K562 (cell line): ENCODE results near the gene IL10. TPM values are rescaled to one million over a fixed set of nuclear protein-coding genes. Genes with fewer than 3 reads are reported as not detected.

Experiments used
- ATAC-seq: fragments of 200-7000 bp; cut with Tn5 transposase; 3 replicates; pipeline ENCODE4 v1.9.1; 2020; ENCODE audit warnings: moderate library complexity
- BruUV-seq: library from RNA; stranded (reverse); fragments of 400-500 nt; replicated peaks from 2 replicates; lab custom pipeline; 2021; lab: Mats Ljungman, UMichigan
- CTCF ChIA-PET: fragments of 300-600 bp; formaldehyde crosslinking; extraction: SDS; loops from one replicate; lab custom pipeline; 2021; ENCODE audit warnings: low intra/inter-chr PET ratio; lab: Yijun Ruan, JAX
- POLR2A ChIA-PET: fragments of 300-600, 350-650 bp; sonication (Branson Sonifier 250); formaldehyde crosslinking; extraction: SDS; loops from one replicate; lab custom pipeline; 2021; ENCODE audit warnings: antibody characterized with exemption, inconsistent platforms; lab: Yijun Ruan, JAX
- DNase-seq, 4 experiments: peaks; one replicate each; pipeline versions ENCODE4 v3.0.0 to v3.0.0-alpha.2; 2011 to 2018; ENCODE audit warnings: low spot score in 3 of 4, mixed read lengths in 3 of 4; ENCODE audit errors: extremely low read depth in 1 of 4
- FAIRE-seq: peaks from 2 replicates; lab custom pipeline; 2011; peaks lifted over from hg19 to GRCh38; lab: Jason Lieb, UNC
- H2AFZ ChIP-seq: 2 replicates; pipeline ENCODE4 v1.6.0; 2011; ENCODE audit warnings: low read depth, low read length, control low read depth, inconsistent platforms
- H3K27ac ChIP-seq: fragments of 200-600 bp; 3 replicates; pipeline ENCODE4 v1.8.0; 2011; ENCODE audit warnings: low read depth, mild to moderate bottlenecking, control low read depth, inconsistent platforms, low read length, moderate library complexity, mixed read lengths; ENCODE audit errors: extremely low read depth
- H3K27me3 ChIP-seq, 2 experiments: fragments of 300-600 bp in 1 of 2; 2 replicates in 1 of 2; 3 replicates in 1 of 2; pipeline versions ENCODE4 v1.6.0 to v1.8.0; 2011; ENCODE audit warnings: inconsistent platforms in 2 of 2, low read length in 2 of 2, mild to moderate bottlenecking in 1 of 2, mixed read lengths in 1 of 2, moderate library complexity in 1 of 2; ENCODE audit not compliant: control insufficient read depth in 2 of 2, insufficient read depth in 2 of 2
- H3K36me3 ChIP-seq: fragments of 300-600 bp; 3 replicates; pipeline ENCODE4 v1.8.0; 2011; ENCODE audit warnings: mild to moderate bottlenecking, low read length, inconsistent platforms; ENCODE audit not compliant: control insufficient read depth, insufficient read depth
- H3K4me1 ChIP-seq, 2 experiments: fragments of 200-600 bp in 1 of 2; replicated peaks in 1 of 2; 2 replicates in 1 of 2; 3 replicates in 1 of 2; pipeline versions ENCODE4 v1.5.1 to v1.8.0; 2011; ENCODE audit warnings: inconsistent platforms in 2 of 2, low read length in 2 of 2, mild to moderate bottlenecking in 1 of 2, mixed read lengths in 1 of 2, moderate library complexity in 1 of 2; ENCODE audit not compliant: control insufficient read depth in 2 of 2, insufficient read depth in 2 of 2
- H3K4me2 ChIP-seq: 2 replicates; pipeline ENCODE4 v1.6.1; 2011; ENCODE audit warnings: low read length, control low read depth, inconsistent platforms, mixed read lengths; ENCODE audit not compliant: insufficient read depth
- H3K4me3 ChIP-seq: fragments of 200-600 bp; sonication (generic), shearing (Covaris generic); 2 replicates; pipeline ENCODE4 v1.5.1; 2016; ENCODE audit warnings: control low read depth, inconsistent platforms
- H3K79me2 ChIP-seq: fragments of 200-600 bp; 3 replicates; pipeline ENCODE4 v1.8.0; 2011; ENCODE audit warnings: low read length, inconsistent platforms; ENCODE audit not compliant: control insufficient read depth, insufficient read depth
- H3K9ac ChIP-seq, 2 experiments: 2 replicates each; pipeline versions ENCODE4 v1.6.0 to v1.6.1; 2011; ENCODE audit warnings: low read depth in 2 of 2, low read length in 2 of 2, control low read depth in 1 of 2, inconsistent platforms in 1 of 2, mild to moderate bottlenecking in 1 of 2, mixed read lengths in 1 of 2; ENCODE audit not compliant: insufficient read depth in 1 of 2
- H3K9me1 ChIP-seq: one replicate; pipeline ENCODE4 v1.6.0; 2011; ENCODE audit warnings: inconsistent platforms, mild to moderate bottlenecking, low read length, moderate library complexity; ENCODE audit not compliant: control insufficient read depth, insufficient read depth
- H3K9me3 ChIP-seq: replicated peaks from 2 replicates; pipeline ENCODE4 v1.5.1; 2011; ENCODE audit warnings: low read depth, low read length, inconsistent platforms; ENCODE audit not compliant: control insufficient read depth, insufficient read depth
- H4K20me1 ChIP-seq: replicated peaks from 2 replicates; pipeline ENCODE4 v1.6.1; 2011; ENCODE audit warnings: low read length, inconsistent platforms, mixed read lengths; ENCODE audit not compliant: control insufficient read depth, insufficient read depth
- ARID2 ChIP-seq: fragments of 450-650 bp; IDR thresholded peaks from 2 replicates; pipeline ENCODE4 v1.6.1; 2017; ENCODE audit warnings: antibody characterized with exemption, mild to moderate bottlenecking
- EHMT2 ChIP-seq: fragments of 450-650 bp; IDR thresholded peaks from 2 replicates; pipeline ENCODE4 v1.6.1; 2018; ENCODE audit warnings: antibody characterized with exemption
- ELF1 ChIP-seq: fragments of 200-800 bp; sonication (Bioruptor generic); IDR thresholded peaks from 2 replicates; pipeline ENCODE4 v1.6.1; 2016; ENCODE audit warnings: missing genetic modification characterization, missing compliant biosample characterization
- ETV6 ChIP-seq, 3 experiments: fragments of 150-350 bp in 1 of 3; sonication (generic) in 1 of 3; formaldehyde crosslinking in 1 of 3; IDR thresholded peaks; 2 replicates each; pipeline versions ENCODE4 v1.6.1 to v1.8.0; 2014 to 2022; ENCODE audit warnings: borderline replicate concordance in 2 of 3, low read depth in 2 of 3, antibody characterized with exemption in 1 of 3, low read length in 1 of 3, mild to moderate bottlenecking in 1 of 3, missing genetic modification reagents in 1 of 3
- FOXJ2 ChIP-seq: fragments of 200-800 bp; sonication (Bioruptor generic); IDR thresholded peaks from 2 replicates; pipeline ENCODE4 v1.6.1; 2016; ENCODE audit warnings: missing genetic modification characterization, missing compliant biosample characterization
- HLTF ChIP-seq: fragments of 450-650 bp; IDR thresholded peaks from 2 replicates; pipeline ENCODE4 v1.6.1; 2016
- MEF2D ChIP-seq: conservative IDR thresholded peaks from 2 replicates; pipeline ENCODE4 v1.6.1; 2016; ENCODE audit warnings: low read depth, missing genetic modification characterization, missing compliant biosample characterization
- MYBL2 ChIP-seq, 2 experiments: fragments of 450-650 bp in 1 of 2; sonication (generic) in 1 of 2; formaldehyde crosslinking in 1 of 2; IDR thresholded peaks; 2 replicates each; pipeline versions ENCODE4 v1.6.1 to v1.8.1; 2017 to 2022; ENCODE audit warnings: borderline replicate concordance in 1 of 2, inconsistent platforms in 1 of 2, low read depth in 1 of 2, mild to moderate bottlenecking in 1 of 2, missing genetic modification reagents in 1 of 2, moderate library complexity in 1 of 2
- NFATC3 ChIP-seq: fragments of 450-650 bp; IDR thresholded peaks from 2 replicates; pipeline ENCODE4 v1.6.1; 2017; ENCODE audit warnings: mild to moderate bottlenecking
- NONO ChIP-seq, 2 experiments: fragments of 200-400 bp in 1 of 2; fragments of 450-650 bp in 1 of 2; formaldehyde crosslinking in 1 of 2; IDR thresholded peaks; 2 replicates each; pipeline ENCODE4 v1.6.1; 2017; ENCODE audit warnings: low read depth in 2 of 2, mild to moderate bottlenecking in 2 of 2, moderate library complexity in 2 of 2, low read length in 1 of 2
- NR1H2 ChIP-seq: sonication (generic); formaldehyde crosslinking; IDR thresholded peaks from 2 replicates; pipeline ENCODE4 v1.4.0; 2020; ENCODE audit warnings: mild to moderate bottlenecking, missing genetic modification reagents
- RAD21 ChIP-seq, 2 experiments: fragments of 250-450 bp in 1 of 2; fragments of 450-650 bp in 1 of 2; sonication (Bioruptor Pico) in 1 of 2; formaldehyde crosslinking in 1 of 2; IDR thresholded peaks in 1 of 2; conservative IDR thresholded peaks in 1 of 2; 2 replicates each; pipeline versions ENCODE4 v1.4.0 to v1.8.0; 2020 to 2022; ENCODE audit warnings: mild to moderate bottlenecking in 2 of 2, moderate library complexity in 1 of 2
- SMC3 ChIP-seq: conservative IDR thresholded peaks from 2 replicates; pipeline ENCODE4 v1.6.1; 2011; ENCODE audit warnings: low read depth, low read length, improper control_type of control experiment; ENCODE audit not compliant: insufficient read depth
- SNIP1 ChIP-seq: fragments of 450-650 bp; IDR thresholded peaks from 2 replicates; pipeline ENCODE4 v1.7.1; 2017; ENCODE audit warnings: low read depth, mild to moderate bottlenecking
- ZFPM2 ChIP-seq: fragments of 250-450 bp; sonication (Bioruptor Pico); IDR thresholded peaks from 2 replicates; pipeline ENCODE4 v1.5.1; 2022; ENCODE audit warnings: mild to moderate bottlenecking
- ZNF76 ChIP-seq: fragments of 250-450 bp; sonication (Bioruptor Pico); IDR thresholded peaks from 2 replicates; pipeline ENCODE4 v1.4.0; 2020; ENCODE audit warnings: mild to moderate bottlenecking, moderate library complexity, borderline replicate concordance
- ZNF766 ChIP-seq: fragments of 200-800 bp; sonication (Bioruptor generic); conservative IDR thresholded peaks from 2 replicates; pipeline ENCODE4 v1.6.1; 2016; ENCODE audit warnings: missing genetic modification characterization, missing compliant biosample characterization
- WGBS: fragments of 100-300 bp; shearing (Covaris generic); methylation state at CpG from one replicate; pipeline ENCODE4 v1.1.6; 2016; ENCODE audit warnings: low coverage, mixed read lengths; ENCODE audit not compliant: insufficient coverage; ENCODE audit errors: missing lambda C conversion rate; 5-methylcytosine and 5-hydroxymethylcytosine counted together
- in situ Hi-C: fragments of 300-500 bp; cut with MboI; formaldehyde crosslinking; loops from 4 replicates; pipeline ENCODE4 v1.15.0; 2018; ENCODE audit warnings: inconsistent platforms, mixed read lengths
- intact Hi-C: fragments of 100-400 bp; cut with micrococcal nuclease; formaldehyde crosslinking; loops from 2 replicates; pipeline ENCODE4 v1.14.2; 2022
- polyA plus RNA-seq, 8 experiments: library from polyadenylated mRNA; depleted of rRNA in 4 of 8; stranded (reverse) in 5 of 8; unstranded in 3 of 8; fragments of >200 nt; fragmentation: Nextera tagmentation in 2 of 8; fragmentation: Illumina TruSeq in 1 of 8; extraction: Ambion mirVana in 2 of 8; extraction: Trizol in 1 of 8; gene quantifications; 2 replicates each; pipeline versions ENCODE4 v1.2.1 to v1.2.3, GENCODE V29; 2011 to 2014; ENCODE audit warnings: inconsistent platforms in 1 of 8, missing spikeins in 1 of 8
- total RNA-seq, 7 experiments: library from RNA; depleted of rRNA in 6 of 7; stranded (reverse); fragments of >200 nt in 6 of 7; fragmentation: Illumina TruSeq in 2 of 7; extraction: Trizol in 2 of 7; gene quantifications; 2 replicates each; pipeline versions ENCODE4 v1.2.1 to v1.2.3, GENCODE V29; 2011 to 2021; ENCODE audit warnings: low replicate concordance in 1 of 7
- TF ChIP-seq, protein P1 (sequence below): sonication (generic); formaldehyde crosslinking; IDR thresholded peaks from 2 replicates; pipeline ENCODE4 v1.8.0; 2022; ENCODE audit warnings: mild to moderate bottlenecking, missing genetic modification reagents
- TF ChIP-seq, protein P2 (sequence below): fragments of 250-450 bp; sonication (Bioruptor Pico); IDR thresholded peaks from 2 replicates; pipeline ENCODE4 v1.5.0; 2020; ENCODE audit warnings: mild to moderate bottlenecking, borderline replicate concordance

IL10 gene
- total and polyA plus RNA-seq, 9 of the 15 experiments (the other 6 are each of a cell fraction or from before 2014, with no cell fraction given), result 0.29 TPM; not detected in 8

DNA sequence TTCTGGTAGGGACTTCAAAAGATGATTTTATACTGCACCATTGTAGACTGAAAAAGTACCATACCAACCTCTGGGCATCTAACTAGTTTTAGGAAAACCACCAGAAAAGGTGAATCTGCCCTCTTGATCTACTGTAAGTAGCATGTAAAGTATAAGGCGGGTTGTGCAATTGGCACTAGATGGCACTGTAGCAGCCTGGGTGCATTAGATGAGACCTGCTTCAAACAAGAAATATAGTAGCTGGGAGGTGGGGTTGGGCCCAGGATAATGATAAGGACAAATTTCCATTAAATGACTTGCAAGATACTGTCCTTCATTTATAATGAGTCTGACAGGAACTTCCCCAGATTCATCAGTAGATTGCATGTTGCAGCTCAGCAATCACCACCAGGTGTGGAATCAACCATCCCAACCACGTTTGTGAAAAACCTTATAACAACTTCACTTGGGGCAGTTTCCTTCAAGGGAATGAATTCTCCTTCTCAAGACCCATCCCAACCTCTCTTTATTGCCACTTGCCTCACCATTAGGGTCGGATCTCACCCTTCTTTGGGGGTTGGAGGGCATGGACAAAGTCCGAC, 37.3 kb upstream of the IL10 start:
- BruUV-seq, result no TSS peak
- Histone ChIP-seq H2AFZ (no peak overlapping the region), H3K9ac (no peak overlapping the region), H3K79me2 (no peaks in the 10 kb centered on the region), H4K20me1 (no peaks in the 10 kb centered on the region), H3K4me2 (no peak overlapping the region), H3K9me3 (peaks cover 8% of the 10 kb centered on the region; the same call in 1 of the 2 replicates), H3K9me1 (no peaks in the 10 kb centered on the region), H3K4me1 (peaks cover 0 to 2% of the 10 kb centered on the region in 2 experiments; a peak in 2 of 5 replicates), H3K4me3 (no peak overlapping the region), H3K27ac (no peak overlapping the region), H3K36me3 (no peaks in the 10 kb centered on the region), H3K27me3 (peaks cover 5 to 9% of the 10 kb centered on the region in 2 experiments; a peak in 3 of 5 replicates)
- ATAC-seq (peak; percentile 76), DNase-seq (peak in 1 of 4 experiments; percentile 32), FAIRE-seq (no peak)
- in situ Hi-C loops, result no loop called here
- 2% methylated on average over 4 of the region's 4 CpGs for WGBS
- CTCF ChIA-PET, result interaction anchor here (0.7 to 1.6 kb wide), 6 partner anchors 75 to 173 kb away, joined by 3 to 7 read pairs (median 4); no protein-coding TSS in a partner anchor
- POLR2A ChIA-PET, result interaction anchor here (0.6 kb wide), 2 partner anchors 32 kb away, joined by 3 read pairs; no protein-coding TSS in a partner anchor
- intact Hi-C loops, result loop anchor here (1.0 to 10.0 kb wide), 5 partner anchors 103 to 315 kb away; no protein-coding TSS in a partner anchor
- TF ChIP-seq FOXJ2 (no peak), ARID2 (no peak), ZNF76 (CRISPR knock-in tag) (no peak), ZNF766 (CRISPR knock-in tag) (no peak), NR1H2 (CRISPR knock-in tag) (no peak), ELF1 (tag) (no peak), SNIP1 (no peak), SMC3 (0 out of 2 replicates have a peak, but pooled peaks have one; percentile 12), ZFPM2 (CRISPR knock-in tag) (no peak), RAD21 (CRISPR knock-in tag; conservative IDR thresholded peaks at IDR 0.05 in 1 of 2, IDR thresholded peaks at IDR 0.05 in 1 of 2) (peak; percentile 63 to 70), NONO (IDR thresholded peaks at IDR 0.05; ENCODE audit: low read depth in 2 of 2, low read length in 1 of 2) (no peak), HLTF (no peak), NFATC3 (no peak), MYBL2 (IDR thresholded peaks at IDR 0.05; ENCODE audit: low read depth) (no peak), MYBL2 (CRISPR knock-in tag; IDR thresholded peaks at IDR 0.05; ENCODE audit: borderline replicate concordance) (no peak), MEF2D (tag) (no peak), ETV6 (IDR thresholded peaks at IDR 0.05; ENCODE audit: borderline replicate concordance in 1 of 2, low read depth in 2 of 2, low read length in 1 of 2) (no peak), ETV6 (CRISPR knock-in tag; IDR thresholded peaks at IDR 0.05; ENCODE audit: borderline replicate concordance) (no peak), EHMT2 (no peak)
- TF ChIP-seq, protein P1, sequence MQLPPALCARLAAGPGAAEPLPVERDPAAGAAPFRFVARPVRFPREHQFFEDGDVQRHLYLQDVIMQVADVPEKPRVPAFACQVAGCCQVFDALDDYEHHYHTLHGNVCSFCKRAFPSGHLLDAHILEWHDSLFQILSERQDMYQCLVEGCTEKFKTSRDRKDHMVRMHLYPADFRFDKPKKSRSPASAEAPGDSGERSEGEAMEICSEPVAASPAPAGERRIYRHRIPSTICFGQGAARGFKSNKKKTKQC (CRISPR knock-in tag), result no peak
- TF ChIP-seq, protein P2, sequence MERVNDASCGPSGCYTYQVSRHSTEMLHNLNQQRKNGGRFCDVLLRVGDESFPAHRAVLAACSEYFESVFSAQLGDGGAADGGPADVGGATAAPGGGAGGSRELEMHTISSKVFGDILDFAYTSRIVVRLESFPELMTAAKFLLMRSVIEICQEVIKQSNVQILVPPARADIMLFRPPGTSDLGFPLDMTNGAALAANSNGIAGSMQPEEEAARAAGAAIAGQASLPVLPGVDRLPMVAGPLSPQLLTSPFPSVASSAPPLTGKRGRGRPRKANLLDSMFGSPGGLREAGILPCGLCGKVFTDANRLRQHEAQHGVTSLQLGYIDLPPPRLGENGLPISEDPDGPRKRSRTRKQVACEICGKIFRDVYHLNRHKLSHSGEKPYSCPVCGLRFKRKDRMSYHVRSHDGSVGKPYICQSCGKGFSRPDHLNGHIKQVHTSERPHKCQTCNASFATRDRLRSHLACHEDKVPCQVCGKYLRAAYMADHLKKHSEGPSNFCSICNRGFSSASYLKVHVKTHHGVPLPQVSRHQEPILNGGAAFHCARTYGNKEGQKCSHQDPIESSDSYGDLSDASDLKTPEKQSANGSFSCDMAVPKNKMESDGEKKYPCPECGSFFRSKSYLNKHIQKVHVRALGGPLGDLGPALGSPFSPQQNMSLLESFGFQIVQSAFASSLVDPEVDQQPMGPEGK (CRISPR knock-in tag), result 0 out of 2 replicates have a peak, but pooled peaks have one; percentile 28
